Colonic mucosa (tissue), 4 donors: ENCODE measurements around the gene AURKAIP1. TPM values are rescaled to one million over a fixed set of nuclear protein-coding genes. Genes with fewer than 3 reads are reported as not detected.

Source experiments
- DNase-seq: peaks from one replicate; pipeline ENCODE4 v3.0.0-alpha.2; 2020
- H3K27ac ChIP-seq: fragments of 200-600 bp; one replicate; pipeline ENCODE4 v1.8.0; 2021
- H3K27me3 ChIP-seq: fragments of 200-600 bp; one replicate; pipeline ENCODE4 v1.8.0; 2021
- H3K36me3 ChIP-seq: fragments of 200-600 bp; one replicate; pipeline ENCODE4 v1.8.0; 2021
- H3K4me1 ChIP-seq: fragments of 200-600 bp; one replicate; pipeline ENCODE4 v1.8.0; 2021; ENCODE audit warnings: mild to moderate bottlenecking
- H3K4me3 ChIP-seq: fragments of 200-600 bp; one replicate; pipeline ENCODE4 v1.8.0; 2021
- H3K9ac ChIP-seq, 2 donors: one replicate each; pipeline ENCODE4 v1.7.0; 2013; ENCODE audit warnings: control low read depth in 2 of 2, low read depth in 2 of 2, low read length in 2 of 2
- H3K9me3 ChIP-seq: fragments of 200-600 bp; one replicate; pipeline ENCODE4 v1.8.0; 2021
- CTCF ChIP-seq: fragments of 200-600 bp; IDR thresholded peaks from one replicate; pipeline ENCODE4 v1.8.0; 2022; ENCODE audit warnings: antibody characterized with exemption, mild to moderate bottlenecking
- intact Hi-C: fragments of 100-400 bp; cut with DNase I; formaldehyde crosslinking; loops from one replicate; pipeline ENCODE4 v1.14.1; 2022
- total RNA-seq, 2 donors: library from RNA; stranded (reverse); fragmentation: NEBNext Ultra II Directional in 1 of 2; extraction: Animal tissue kit (Norgen Biotek cat#: 25700) in 1 of 2; gene quantifications; one replicate each; pipeline ENCODE4 v1.2.1, GENCODE V29; 2021
- donor health status: healthy.
- donor health status: DM: no; HTN: no; CAD: no.
- donor health status: DM: no; HTN: no; CAD: no.

Gene AURKAIP1
- total RNA-seq, result 100 to 1,000 TPM; 179 to 332 TPM

DNA sequence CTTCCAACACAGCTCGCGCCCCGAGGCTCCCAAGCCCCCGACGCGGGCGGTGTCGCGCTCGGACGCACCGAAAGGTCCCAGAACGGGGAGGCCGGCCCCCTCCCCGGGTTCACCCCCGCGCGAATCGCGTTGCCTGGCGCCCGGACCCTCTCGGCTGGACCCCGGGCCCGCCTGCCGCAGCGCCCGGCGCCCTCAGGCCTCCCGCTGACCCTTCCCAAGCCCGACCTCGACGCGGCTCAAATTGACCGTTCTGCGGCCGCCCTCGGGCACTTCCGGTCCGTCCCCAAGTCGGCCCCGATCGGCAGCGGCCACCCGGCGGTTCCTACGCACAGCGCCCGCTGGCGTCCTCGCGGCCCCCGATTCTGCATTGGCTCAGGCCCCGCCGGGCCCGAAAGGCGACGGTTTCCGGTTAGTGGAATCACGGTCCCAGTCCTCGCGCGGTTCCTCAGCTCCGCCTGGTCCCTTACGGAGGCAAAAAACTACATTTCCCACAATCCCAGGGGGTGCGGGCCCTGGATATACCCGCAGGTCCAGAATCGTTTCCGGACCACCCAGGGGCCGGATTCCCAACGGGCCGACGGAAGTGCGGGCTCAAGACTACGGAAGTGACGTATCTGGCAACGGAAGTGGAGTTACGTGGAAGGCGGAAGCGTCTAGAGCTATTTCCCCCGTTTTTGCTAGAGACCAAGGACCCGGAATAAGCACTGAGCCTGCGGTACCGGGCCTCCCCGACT is at the start of gene AURKAIP1:
Gene AURKAIP1, minus strand, starts transcription at position 279 of the 734 bp plus-strand sequence. CDS start 451 bp downstream, outside the sequence.
- Histone ChIP-seq H3K4me3 (peak within 1 kb of the TSS; percentile 75), H3K9me3 (no peaks in the 10 kb centered on the region), H3K27me3 (no peaks in the 10 kb centered on the region), H3K27ac (peak within 1 kb of the TSS; percentile 76), H3K4me1 (peaks cover 23% of the 10 kb centered on the region), H3K36me3 (no peaks in the 10 kb centered on the region), H3K9ac (peak within 1 kb of the TSS; percentile 87 to 98)
- intact Hi-C loops, result no loop called here
- DNase-seq, result peak; percentile 98
- no peak for TF ChIP-seq CTCF

DNA sequence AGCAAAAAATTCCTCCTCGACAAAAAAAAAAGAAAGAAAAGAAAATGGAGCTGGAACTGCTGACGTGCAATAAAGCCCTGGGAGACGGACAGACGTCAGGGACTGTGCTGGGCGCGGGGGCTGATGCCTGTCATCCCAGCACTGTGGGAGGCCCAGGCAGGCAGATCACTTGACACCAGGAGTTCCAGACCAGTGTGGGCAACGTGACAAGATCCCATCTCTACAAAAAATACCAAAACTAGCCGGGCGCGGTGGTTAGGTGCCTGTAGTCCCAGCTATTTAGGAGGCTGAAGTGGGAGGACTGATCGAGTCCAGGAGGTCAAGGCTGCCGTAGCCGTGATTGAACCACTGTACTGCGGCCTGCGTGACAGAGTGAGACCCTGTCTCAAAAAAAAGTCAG is 49.7 kb upstream of the AURKAIP1 start:
- Histone ChIP-seq H3K4me3 (no peak overlapping the region), H3K4me1 (no peaks in the 10 kb centered on the region), H3K27ac (no peak overlapping the region), H3K36me3 (no peaks in the 10 kb centered on the region), H3K9me3 (no peaks in the 10 kb centered on the region), H3K27me3 (peaks cover 7% of the 10 kb centered on the region), H3K9ac (no peak overlapping the region)
- TF ChIP-seq CTCF, result no peak
- DNase-seq, result no peak
- intact Hi-C loops, result no loop called here

DNA sequence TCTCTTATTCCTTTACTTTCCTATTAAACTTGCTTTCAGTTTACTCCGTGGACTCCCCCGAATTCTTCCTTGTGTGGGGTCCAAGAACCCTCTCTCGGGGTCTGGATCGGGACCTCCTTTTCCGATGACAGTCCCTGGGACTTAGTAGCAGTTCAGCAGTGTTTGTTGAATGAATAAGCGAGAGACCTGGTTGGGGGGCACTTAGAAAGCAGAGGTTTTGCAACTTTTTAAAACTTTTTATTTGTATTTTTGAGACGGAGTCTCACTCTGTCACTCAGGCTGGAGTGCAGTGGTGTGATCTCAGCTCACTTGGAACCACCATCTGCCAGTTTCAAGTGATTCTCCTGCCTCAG is 48.2 kb upstream of the AURKAIP1 start:
- no peak overlapping the region for H3K27ac ChIP-seq
- H3K4me1 ChIP-seq, result no peaks in the 10 kb centered on the region
- H3K36me3 ChIP-seq, result no peaks in the 10 kb centered on the region
- no peak for TF ChIP-seq CTCF
- no peak overlapping the region for H3K4me3 ChIP-seq
- peaks cover 7% of the 10 kb centered on the region for H3K27me3 ChIP-seq
- H3K9me3 ChIP-seq, result no peaks in the 10 kb centered on the region
- intact Hi-C loops, result no loop called here
- DNase-seq, result no peak
- no peak overlapping the region for H3K9ac ChIP-seq

- Histone ChIP-seq H3K27ac (no peak overlapping the region), H3K36me3 (no peaks in the 10 kb centered on the region), H3K4me1 (no peaks in the 10 kb centered on the region), H3K4me3 (no peak overlapping the region), H3K27me3 (peaks cover 7% of the 10 kb centered on the region), H3K9ac (no peak overlapping the region), H3K9me3 (no peaks in the 10 kb centered on the region)
- intact Hi-C loops, result no loop called here
- no peak for DNase-seq
- TF ChIP-seq CTCF, result no peak
Measured at GRCh38 chr1:1422465-1423244, 47.6 kb upstream of the AURKAIP1 start.

DNA sequence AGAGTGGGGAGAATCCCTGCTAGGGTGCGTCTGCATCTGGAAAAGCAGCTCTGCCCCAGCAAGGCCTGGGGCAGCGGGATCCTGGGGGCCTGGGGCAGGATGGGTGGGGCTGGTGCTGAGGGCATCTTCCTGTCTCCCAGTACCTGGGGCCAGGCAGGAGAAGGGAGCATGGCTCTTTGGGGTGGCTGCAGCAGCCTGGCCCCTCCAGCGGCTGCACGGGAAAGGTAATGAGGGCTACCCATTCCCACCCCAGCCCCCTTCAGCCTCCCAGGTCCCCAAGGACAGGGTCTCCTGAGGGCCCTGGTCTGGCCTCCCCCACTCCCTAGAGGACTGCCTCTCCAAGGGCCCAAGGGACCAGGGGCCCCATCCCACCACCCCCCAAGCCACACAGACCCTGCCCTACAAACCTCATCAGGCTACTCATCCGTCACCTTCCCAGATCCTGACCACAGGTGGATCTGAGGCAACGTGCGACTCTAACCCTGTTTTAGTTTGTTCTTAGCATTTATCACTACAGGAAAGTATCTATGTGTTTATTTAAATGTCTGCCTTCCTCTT is 47.0 kb upstream of the AURKAIP1 start:
- intact Hi-C loops, result no loop called here
- Histone ChIP-seq H3K4me3 (no peak overlapping the region), H3K36me3 (no peaks in the 10 kb centered on the region), H3K9ac (no peak overlapping the region), H3K9me3 (no peaks in the 10 kb centered on the region), H3K27me3 (peaks cover 7% of the 10 kb centered on the region), H3K4me1 (no peaks in the 10 kb centered on the region), H3K27ac (no peak overlapping the region)
- DNase-seq, result no peak
- TF ChIP-seq CTCF, result no peak
